Ishikawa (cell line): ENCODE results near the gene KLF14.

Experiments
- CEBPB ChIP-seq: IDR thresholded peaks from 2 replicates; pipeline ENCODE4 v1.6.1; 2012
- CREB1 ChIP-seq: IDR thresholded peaks from 2 replicates; pipeline ENCODE4 v1.6.1; 2012; ENCODE audit warnings: low read depth
- EGR1 ChIP-seq: IDR thresholded peaks from 2 replicates; pipeline ENCODE4 v1.6.1; 2012
- EP300 ChIP-seq: IDR thresholded peaks from 2 replicates; pipeline ENCODE4 v1.6.1; 2012; ENCODE audit warnings: borderline replicate concordance
- FOXM1 ChIP-seq: IDR thresholded peaks from 2 replicates; pipeline ENCODE4 v1.6.1; 2012; ENCODE audit warnings: low read depth, borderline replicate concordance
- NFIC ChIP-seq: IDR thresholded peaks from 2 replicates; pipeline ENCODE4 v1.6.1; 2012
- RAD21 ChIP-seq: IDR thresholded peaks from 2 replicates; pipeline ENCODE4 v1.6.1; 2012; ENCODE audit warnings: low read depth
- TAF1 ChIP-seq: IDR thresholded peaks from 2 replicates; pipeline ENCODE4 v1.6.1; 2012; ENCODE audit warnings: low read depth, mild to moderate bottlenecking
- TCF12 ChIP-seq: IDR thresholded peaks from 2 replicates; pipeline ENCODE4 v1.6.1; 2012; ENCODE audit warnings: low read depth
- TEAD4 ChIP-seq: IDR thresholded peaks from 2 replicates; pipeline ENCODE4 v1.6.1; 2012
- YY1 ChIP-seq: IDR thresholded peaks from 2 replicates; pipeline ENCODE4 v1.6.1; 2012; ENCODE audit warnings: low read depth
- ZBTB7A ChIP-seq: IDR thresholded peaks from 2 replicates; pipeline ENCODE4 v1.6.1; 2012; ENCODE audit warnings: low read depth
- TF ChIP-seq, protein P1 (sequence below): IDR thresholded peaks from 2 replicates; pipeline ENCODE4 v1.6.1; 2012
- TF ChIP-seq, protein P2 (sequence below): IDR thresholded peaks from 2 replicates; pipeline ENCODE4 v1.6.1; 2012
- TF ChIP-seq, protein P3 (sequence below): IDR thresholded peaks from 2 replicates; pipeline ENCODE4 v1.6.1; 2012; ENCODE audit warnings: low read depth, mild to moderate bottlenecking

KLF14 gene

DNA sequence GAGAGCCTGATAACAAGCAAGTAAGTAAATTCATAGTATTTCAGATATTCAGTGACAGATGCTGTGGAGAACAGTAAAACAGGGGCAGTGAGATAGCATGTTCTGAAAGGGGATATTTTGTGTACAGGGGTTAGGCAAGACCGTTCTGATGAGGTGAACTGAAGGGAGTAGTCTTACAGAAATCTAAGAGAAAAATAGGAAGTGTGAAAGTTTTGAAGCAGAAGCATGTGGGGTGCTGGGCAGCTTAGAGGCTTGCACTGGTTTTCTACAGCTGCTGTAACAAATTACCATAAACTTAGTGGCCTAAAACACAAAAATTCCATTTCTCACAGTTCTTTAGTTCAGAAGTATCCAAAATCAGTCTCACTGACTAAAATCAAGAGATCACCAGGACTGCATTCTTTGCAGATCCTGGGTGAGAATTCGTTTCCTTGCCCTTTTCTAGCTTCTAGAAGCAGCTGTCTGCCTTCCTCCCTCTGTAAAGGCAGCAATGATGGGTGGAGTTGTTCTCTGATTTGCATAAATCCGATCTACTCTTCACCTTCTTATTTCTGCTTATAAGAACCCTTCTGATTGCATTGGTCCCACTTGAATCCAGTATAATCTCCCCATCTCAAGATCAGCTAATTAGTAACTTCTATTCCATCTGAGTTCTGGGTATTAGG lies 7.5 kb upstream of the KLF14 start:
- TF ChIP-seq RAD21 = no peak
- TF ChIP-seq, protein P1, sequence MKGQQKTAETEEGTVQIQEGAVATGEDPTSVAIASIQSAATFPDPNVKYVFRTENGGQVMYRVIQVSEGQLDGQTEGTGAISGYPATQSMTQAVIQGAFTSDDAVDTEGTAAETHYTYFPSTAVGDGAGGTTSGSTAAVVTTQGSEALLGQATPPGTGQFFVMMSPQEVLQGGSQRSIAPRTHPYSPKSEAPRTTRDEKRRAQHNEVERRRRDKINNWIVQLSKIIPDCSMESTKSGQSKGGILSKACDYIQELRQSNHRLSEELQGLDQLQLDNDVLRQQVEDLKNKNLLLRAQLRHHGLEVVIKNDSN = no peak
- TF ChIP-seq, protein P2, sequence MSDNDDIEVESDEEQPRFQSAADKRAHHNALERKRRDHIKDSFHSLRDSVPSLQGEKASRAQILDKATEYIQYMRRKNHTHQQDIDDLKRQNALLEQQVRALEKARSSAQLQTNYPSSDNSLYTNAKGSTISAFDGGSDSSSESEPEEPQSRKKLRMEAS = no peak
- TF ChIP-seq ZBTB7A = no peak
- TF ChIP-seq EGR1 = no peak
- TF ChIP-seq TCF12 = no peak
- TF ChIP-seq YY1 = no peak
- TF ChIP-seq EP300 = no peak
- TF ChIP-seq, protein P3, sequence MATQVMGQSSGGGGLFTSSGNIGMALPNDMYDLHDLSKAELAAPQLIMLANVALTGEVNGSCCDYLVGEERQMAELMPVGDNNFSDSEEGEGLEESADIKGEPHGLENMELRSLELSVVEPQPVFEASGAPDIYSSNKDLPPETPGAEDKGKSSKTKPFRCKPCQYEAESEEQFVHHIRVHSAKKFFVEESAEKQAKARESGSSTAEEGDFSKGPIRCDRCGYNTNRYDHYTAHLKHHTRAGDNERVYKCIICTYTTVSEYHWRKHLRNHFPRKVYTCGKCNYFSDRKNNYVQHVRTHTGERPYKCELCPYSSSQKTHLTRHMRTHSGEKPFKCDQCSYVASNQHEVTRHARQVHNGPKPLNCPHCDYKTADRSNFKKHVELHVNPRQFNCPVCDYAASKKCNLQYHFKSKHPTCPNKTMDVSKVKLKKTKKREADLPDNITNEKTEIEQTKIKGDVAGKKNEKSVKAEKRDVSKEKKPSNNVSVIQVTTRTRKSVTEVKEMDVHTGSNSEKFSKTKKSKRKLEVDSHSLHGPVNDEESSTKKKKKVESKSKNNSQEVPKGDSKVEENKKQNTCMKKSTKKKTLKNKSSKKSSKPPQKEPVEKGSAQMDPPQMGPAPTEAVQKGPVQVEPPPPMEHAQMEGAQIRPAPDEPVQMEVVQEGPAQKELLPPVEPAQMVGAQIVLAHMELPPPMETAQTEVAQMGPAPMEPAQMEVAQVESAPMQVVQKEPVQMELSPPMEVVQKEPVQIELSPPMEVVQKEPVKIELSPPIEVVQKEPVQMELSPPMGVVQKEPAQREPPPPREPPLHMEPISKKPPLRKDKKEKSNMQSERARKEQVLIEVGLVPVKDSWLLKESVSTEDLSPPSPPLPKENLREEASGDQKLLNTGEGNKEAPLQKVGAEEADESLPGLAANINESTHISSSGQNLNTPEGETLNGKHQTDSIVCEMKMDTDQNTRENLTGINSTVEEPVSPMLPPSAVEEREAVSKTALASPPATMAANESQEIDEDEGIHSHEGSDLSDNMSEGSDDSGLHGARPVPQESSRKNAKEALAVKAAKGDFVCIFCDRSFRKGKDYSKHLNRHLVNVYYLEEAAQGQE = no peak
- TF ChIP-seq CREB1 = no peak
- TF ChIP-seq NFIC = no peak
- TF ChIP-seq FOXM1 = no peak
- no peak for TF ChIP-seq CEBPB
- no peak for TF ChIP-seq TAF1
- no peak for TF ChIP-seq TEAD4

- TF ChIP-seq ZBTB7A (no peak), CREB1 (no peak), EP300 (no peak), TAF1 (no peak)
- TF ChIP-seq, protein P1 = no peak
- TF ChIP-seq, protein P3 = no peak
These were observed 6.6 kb upstream of the KLF14 start for GRCh38 chr7:130740606-130741005.

GRCh38 chr7:130736298-130736900 lies 2.4 kb upstream of the KLF14 start:
- TF ChIP-seq CEBPB (no peak), EGR1 (no peak), TAF1 (no peak), ZBTB7A (no peak), CREB1 (no peak), FOXM1 (no peak), YY1 (no peak), TEAD4 (no peak), NFIC (no peak), RAD21 (no peak), EP300 (no peak), TCF12 (no peak)
- TF ChIP-seq, protein P1 = no peak
- TF ChIP-seq, protein P3 = no peak
- TF ChIP-seq, protein P2 = no peak
